ENCODE results near the gene XYLT1. TPM values are rescaled to one million over a fixed set of nuclear protein-coding genes. Genes with fewer than 3 reads are reported as not detected.

The XYLT1 gene
- total and polyA plus RNA-seq, 10 of the 15 experiments (the other 5 are each of a cell fraction or from before 2014, with no cell fraction given): 0.88 to 14.8 (median 5.8) TPM

DNA sequence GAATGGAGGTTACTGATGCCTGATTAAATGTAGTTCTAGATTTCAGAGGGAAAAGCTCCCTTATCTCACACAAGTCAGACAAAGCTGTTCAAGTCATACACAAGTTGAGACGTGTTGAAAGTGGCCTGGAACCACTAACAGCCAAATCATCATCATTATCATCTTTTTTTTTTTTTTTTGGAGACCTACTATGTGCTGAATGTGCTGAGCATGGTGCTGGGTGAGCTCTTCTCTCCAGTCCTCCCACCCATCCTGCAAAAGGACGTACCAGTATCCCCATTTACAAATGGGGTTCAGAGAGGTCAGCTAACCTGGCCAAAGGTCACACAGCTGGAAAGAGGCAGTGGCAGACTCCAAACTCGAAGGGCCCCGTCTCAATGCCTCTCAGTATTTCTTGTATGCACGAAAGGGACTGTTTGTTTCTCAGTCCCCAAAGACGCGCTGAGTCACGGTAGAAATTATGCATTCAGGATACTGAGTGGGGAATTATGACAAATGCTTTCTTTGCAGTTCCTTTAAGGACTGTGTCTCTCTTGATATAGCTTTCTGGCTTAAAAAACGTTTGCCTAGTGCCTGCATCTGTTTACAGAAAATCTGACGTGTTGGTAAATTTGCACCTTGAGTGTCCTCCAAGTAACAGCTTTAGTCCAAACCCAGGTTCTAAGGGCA, 235.5 kb downstream of the XYLT1 start (continued):
- TF ChIP-seq, protein P1, sequence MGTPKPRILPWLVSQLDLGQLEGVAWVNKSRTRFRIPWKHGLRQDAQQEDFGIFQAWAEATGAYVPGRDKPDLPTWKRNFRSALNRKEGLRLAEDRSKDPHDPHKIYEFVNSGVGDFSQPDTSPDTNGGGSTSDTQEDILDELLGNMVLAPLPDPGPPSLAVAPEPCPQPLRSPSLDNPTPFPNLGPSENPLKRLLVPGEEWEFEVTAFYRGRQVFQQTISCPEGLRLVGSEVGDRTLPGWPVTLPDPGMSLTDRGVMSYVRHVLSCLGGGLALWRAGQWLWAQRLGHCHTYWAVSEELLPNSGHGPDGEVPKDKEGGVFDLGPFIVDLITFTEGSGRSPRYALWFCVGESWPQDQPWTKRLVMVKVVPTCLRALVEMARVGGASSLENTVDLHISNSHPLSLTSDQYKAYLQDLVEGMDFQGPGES (IDR thresholded peaks at IDR 0.05): no peak
- TF ChIP-seq TCF3 (IDR thresholded peaks at IDR 0.05; ENCODE audit: borderline replicate concordance, insufficient read depth, low read depth, low read length): no peak
- TF ChIP-seq MTA3 (IDR thresholded peaks at IDR 0.05; ENCODE audit: borderline replicate concordance, low read length): no peak
- no peak for TF ChIP-seq ZNF207 (IDR thresholded peaks at IDR 0.05; ENCODE audit: borderline replicate concordance)
- no peak for TF ChIP-seq JUND (IDR thresholded peaks at IDR 0.05; ENCODE audit: low read depth, low read length)
- TF ChIP-seq BCL11A (IDR thresholded peaks at IDR 0.05; ENCODE audit: low read depth, low read length): no peak
- TF ChIP-seq, protein P2, sequence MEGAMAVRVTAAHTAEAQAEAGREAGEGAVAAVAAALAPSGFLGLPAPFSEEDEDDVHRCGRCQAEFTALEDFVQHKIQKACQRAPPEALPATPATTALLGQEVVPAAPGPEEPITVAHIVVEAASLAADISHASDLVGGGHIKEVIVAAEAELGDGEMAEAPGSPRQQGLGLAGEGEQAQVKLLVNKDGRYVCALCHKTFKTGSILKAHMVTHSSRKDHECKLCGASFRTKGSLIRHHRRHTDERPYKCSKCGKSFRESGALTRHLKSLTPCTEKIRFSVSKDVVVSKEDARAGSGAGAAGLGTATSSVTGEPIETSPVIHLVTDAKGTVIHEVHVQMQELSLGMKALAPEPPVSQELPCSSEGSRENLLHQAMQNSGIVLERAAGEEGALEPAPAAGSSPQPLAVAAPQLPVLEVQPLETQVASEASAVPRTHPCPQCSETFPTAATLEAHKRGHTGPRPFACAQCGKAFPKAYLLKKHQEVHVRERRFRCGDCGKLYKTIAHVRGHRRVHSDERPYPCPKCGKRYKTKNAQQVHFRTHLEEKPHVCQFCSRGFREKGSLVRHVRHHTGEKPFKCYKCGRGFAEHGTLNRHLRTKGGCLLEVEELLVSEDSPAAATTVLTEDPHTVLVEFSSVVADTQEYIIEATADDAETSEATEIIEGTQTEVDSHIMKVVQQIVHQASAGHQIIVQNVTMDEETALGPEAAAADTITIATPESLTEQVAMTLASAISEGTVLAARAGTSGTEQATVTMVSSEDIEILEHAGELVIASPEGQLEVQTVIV (IDR thresholded peaks at IDR 0.05; ENCODE audit: borderline replicate concordance, partially characterized antibody): no peak

Data from GM12878 (cell line).